HCT116 (cell line): ENCODE results near the gene STXBP5L. TPM values are rescaled to one million over a fixed set of nuclear protein-coding genes. Genes with fewer than 3 reads are reported as not detected.

Experiments used
- ATAC-seq: fragments of 200-7000 bp; cut with Tn5 transposase; 2 replicates; pipeline ENCODE4 v1.9.1; 2020; ENCODE audit warnings: mild to moderate bottlenecking, moderate library complexity
- BruUV-seq: library from RNA; stranded (reverse); fragments of 400-500 nt; replicated peaks from 2 replicates; lab custom pipeline; 2021; lab: Mats Ljungman, UMichigan
- CTCF ChIA-PET: fragments of 300-600 bp; sonication (Branson Sonifier 250); formaldehyde crosslinking; loops from one replicate; lab custom pipeline; 2021; ENCODE audit warnings: antibody characterized with exemption; lab: Charles Lee
- POLR2A ChIA-PET: fragments of 300-600, 350-600 bp; sonication (Branson Sonifier 250); formaldehyde crosslinking; loops from one replicate; lab custom pipeline; 2021; ENCODE audit warnings: antibody characterized with exemption; lab: Charles Lee
- RAD21 ChIA-PET, 2 experiments: fragments of 300-600 bp; sonication (Branson Sonifier 250); formaldehyde crosslinking; loops; one replicate each; lab custom pipeline; 2023; ENCODE audit warnings: low total read pairs in 2 of 2; ENCODE audit not compliant: uncharacterized antibody in 2 of 2, unreplicated experiment in 2 of 2, low non-redundant PET in 1 of 2; lab: Charles Lee
- DNase-seq: peaks from one replicate; pipeline ENCODE4 v3.0.0-alpha.2; 2010; ENCODE audit warnings: low read depth, low spot score
- H2AFZ ChIP-seq: fragments of 200-600 bp; shearing (Covaris generic), sonication (generic); 2 replicates; pipeline ENCODE4 v1.6.1; 2017; ENCODE audit warnings: low read depth, mixed run types, mixed read lengths, antibody characterized with exemption, low read length; ENCODE audit not compliant: poor library complexity, severe bottlenecking
- H3K27ac ChIP-seq: 2 replicates; pipeline ENCODE4 v1.5.1; 2012; ENCODE audit warnings: low read depth, low read length
- H3K27me3 ChIP-seq: fragments of 200-600 bp; sonication (generic); 2 replicates; pipeline ENCODE4 v1.6.1; 2016; ENCODE audit warnings: mixed run types, low read length, mixed read lengths; ENCODE audit not compliant: insufficient read depth
- H3K36me3 ChIP-seq, 2 experiments: fragments of 200-500 bp in 1 of 2; fragments of 200-600 bp in 1 of 2; sonication (Bioruptor generic) in 1 of 2; sonication (generic) in 1 of 2; 2 replicates each; pipeline versions ENCODE4 v1.5.1 to v1.6.1; 2014 to 2016; ENCODE audit warnings: low read length in 2 of 2, inconsistent platforms in 1 of 2, mixed read lengths in 1 of 2, mixed run types in 1 of 2; ENCODE audit not compliant: insufficient read depth in 2 of 2, control insufficient read depth in 1 of 2
- H3K4me1 ChIP-seq, 2 experiments: fragments of 200-600 bp in 1 of 2; sonication (generic) in 1 of 2; 2 replicates each; pipeline versions ENCODE4 v1.5.1 to v1.6.1; 2012 to 2017; ENCODE audit warnings: low read length in 2 of 2, inconsistent platforms in 1 of 2, mild to moderate bottlenecking in 1 of 2, mixed read lengths in 1 of 2, mixed run types in 1 of 2, moderate library complexity in 1 of 2; ENCODE audit not compliant: insufficient read depth in 2 of 2, control insufficient read depth in 1 of 2
- H3K4me2 ChIP-seq: fragments of 200-600 bp; sonication (generic); 2 replicates; pipeline ENCODE4 v1.6.1; 2017; ENCODE audit warnings: mixed run types, low read length, mixed read lengths
- H3K4me3 ChIP-seq, 2 experiments: fragments of 200-600 bp in 1 of 2; sonication (generic) in 1 of 2; replicated peaks in 1 of 2; 2 replicates each; pipeline ENCODE4 v1.5.1; 2011 to 2016; ENCODE audit warnings: low read length in 2 of 2, control low read depth in 1 of 2, low read depth in 1 of 2, mild to moderate bottlenecking in 1 of 2, mixed read lengths in 1 of 2, mixed run types in 1 of 2
- H3K79me2 ChIP-seq: fragments of 200-600 bp; sonication (generic); 2 replicates; pipeline ENCODE4 v1.6.1; 2017; ENCODE audit warnings: mild to moderate bottlenecking, mixed run types, low read length, moderate library complexity, mixed read lengths; ENCODE audit not compliant: insufficient read depth
- H3K9ac ChIP-seq: fragments of 200-600 bp; sonication (generic); 2 replicates; pipeline ENCODE4 v1.6.1; 2016; ENCODE audit warnings: low read length, mixed read lengths
- H3K9me2 ChIP-seq: fragments of 200-600 bp; sonication (generic), shearing (Covaris generic); 2 replicates; pipeline ENCODE4 v1.6.1; 2017; ENCODE audit warnings: mixed run types, mild to moderate bottlenecking, moderate library complexity; ENCODE audit not compliant: insufficient read depth
- H3K9me3 ChIP-seq, 2 experiments: fragments of 200-500 bp in 1 of 2; fragments of 200-600 bp in 1 of 2; sonication (Bioruptor generic) in 1 of 2; sonication (generic) in 1 of 2; 2 replicates each; pipeline ENCODE4 v1.6.1; 2014 to 2017; ENCODE audit warnings: low read length in 2 of 2, mixed read lengths in 2 of 2, inconsistent platforms in 1 of 2, low read depth in 1 of 2, mild to moderate bottlenecking in 1 of 2, mixed run types in 1 of 2, moderate library complexity in 1 of 2; ENCODE audit not compliant: control insufficient read depth in 1 of 2, insufficient read depth in 1 of 2
- H4K20me1 ChIP-seq: fragments of 200-600 bp; sonication (generic), shearing (Covaris generic); 2 replicates; pipeline ENCODE4 v1.6.1; 2017; ENCODE audit warnings: mixed run types, mild to moderate bottlenecking, moderate library complexity; ENCODE audit not compliant: insufficient read depth
- ATF3 ChIP-seq: IDR thresholded peaks from 2 replicates; pipeline ENCODE4 v1.6.1; 2012
- CEBPB ChIP-seq: IDR thresholded peaks from 2 replicates; pipeline ENCODE4 v1.6.1; 2012; ENCODE audit warnings: low read depth
- EGR1 ChIP-seq: IDR thresholded peaks from 2 replicates; pipeline ENCODE4 v1.6.1; 2012; ENCODE audit warnings: low read depth
- ELF1 ChIP-seq: IDR thresholded peaks from 2 replicates; pipeline ENCODE4 v1.6.1; 2012; ENCODE audit warnings: low read depth, borderline replicate concordance
- EZH2phosphoT487 ChIP-seq: fragments of 200-600 bp; IDR thresholded peaks from 2 replicates; pipeline ENCODE4 v1.6.1; 2018; ENCODE audit warnings: antibody characterized with exemption, borderline replicate concordance
- FOSL1 ChIP-seq: IDR thresholded peaks from 2 replicates; pipeline ENCODE4 v1.6.1; 2012; ENCODE audit warnings: low read depth
- POLR2AphosphoS5 ChIP-seq: IDR thresholded peaks from 2 replicates; pipeline ENCODE4 v1.6.1; 2011; ENCODE audit warnings: mild to moderate bottlenecking, low read depth, low read length, moderate library complexity
- YY1 ChIP-seq: IDR thresholded peaks from 2 replicates; pipeline ENCODE4 v1.6.1; 2011; ENCODE audit warnings: low read length, low read depth, moderate library complexity, mild to moderate bottlenecking; ENCODE audit not compliant: insufficient replicate concordance; ENCODE audit errors: extremely low read depth
- ZBTB33 ChIP-seq: IDR thresholded peaks from 2 replicates; pipeline ENCODE4 v1.6.1; 2011; ENCODE audit warnings: mild to moderate bottlenecking, low read length, moderate library complexity; ENCODE audit not compliant: insufficient replicate concordance; ENCODE audit errors: extremely low read depth
- ZFX ChIP-seq: fragments of 450-650 bp; IDR thresholded peaks from 2 replicates; pipeline ENCODE4 v1.6.1; 2017
- intact Hi-C: fragments of 100-400 bp; cut with micrococcal nuclease; formaldehyde crosslinking; loops from 2 replicates; pipeline ENCODE4 v1.10.0; 2022
- total RNA-seq: library from RNA; stranded (reverse); gene quantifications from one replicate; pipeline ENCODE4 v1.2.1, GENCODE V29; 2021; ENCODE audit not compliant: unreplicated experiment

STXBP5L gene
- total RNA-seq, 1 experiment from 2014 or later, result not detected

GRCh38 chr3:120907659-120908029 lies 361 bp upstream of the STXBP5L start:
- Histone ChIP-seq H3K9me2 (no peaks in the 10 kb centered on the region), H3K4me3 (no peak overlapping the region), H3K27ac (no peak overlapping the region), H3K4me1 (no peaks in the 10 kb centered on the region), H2AFZ (no peak overlapping the region), H3K9ac (no peak overlapping the region), H3K36me3 (no peaks in the 10 kb centered on the region), H4K20me1 (no peaks in the 10 kb centered on the region), H3K4me2 (no peak overlapping the region), H3K9me3 (no peaks in the 10 kb centered on the region), H3K79me2 (no peaks in the 10 kb centered on the region), H3K27me3 (no peaks in the 10 kb centered on the region)
- no TSS peak for BruUV-seq
- intact Hi-C loops, result no loop called here
- CTCF ChIA-PET, result no interaction called here
- RAD21 ChIA-PET, result no interaction called here
- POLR2A ChIA-PET, result no interaction called here
- TF ChIP-seq ZFX, result no peak
- no peak for TF ChIP-seq ELF1
- TF ChIP-seq ATF3, result no peak
- TF ChIP-seq YY1, result no peak
- TF ChIP-seq EGR1, result no peak
- TF ChIP-seq EZH2phosphoT487, result no peak
- no peak for TF ChIP-seq ZBTB33
- TF ChIP-seq POLR2AphosphoS5, result no peak
- TF ChIP-seq FOSL1, result no peak
- no peak for TF ChIP-seq CEBPB
- ATAC-seq (no peak), DNase-seq (no peak)
